B cell (primary cell): Measurements from ENCODE around the gene NASP.

ENCODE experiments used
- CTCF ChIP-seq: fragments of 200-600 bp; IDR thresholded peaks from one replicate; pipeline ENCODE4 v1.8.0; 2022; ENCODE audit warnings: antibody characterized with exemption, mild to moderate bottlenecking
- EZH2 ChIP-seq: IDR thresholded peaks from 2 replicates; pipeline ENCODE4 v1.6.1; 2012; ENCODE audit warnings: borderline replicate concordance, low read depth, mild to moderate bottlenecking, moderate library complexity, low read length; ENCODE audit not compliant: insufficient read depth, poor library complexity, severe bottlenecking

- no peak for TF ChIP-seq CTCF
- TF ChIP-seq EZH2, result no peak
Observed at GRCh38 chr1:45647248-45648021, 63.6 kb downstream of the NASP start.
